ENCODE results near the gene RNF133. TPM values are rescaled to one million over a fixed set of nuclear protein-coding genes. Genes with fewer than 3 reads are reported as not detected.
"Not testable (repeated sequence)": the region's sequence is repeated elsewhere in the genome, so short reads cannot be mapped to it uniquely, and the experiment has no call there.

Gene RNF133
- total RNA-seq, 1 experiment from 2014 or later = 0.41 TPM

GRCh38 chr7:122684504-122684903 lies 14.4 kb downstream of the RNF133 start:
- ChIA-PET CTCF (no interaction called here), POLR2A (ENCODE audit: unreplicated experiment) (no interaction called here)
- intact Hi-C loops (cut with micrococcal nuclease; ENCODE audit: unreplicated experiment) = no loop called here
- H3K27ac ChIP-seq = no peak overlapping the region
- H3K4me2 ChIP-seq = no peak overlapping the region
- H3K9me2 ChIP-seq (ENCODE audit: insufficient read depth) = no peaks in the 10 kb centered on the region
- H3K36me3 ChIP-seq (ENCODE audit: low read depth) = no peaks in the 10 kb centered on the region
- no peaks in the 10 kb centered on the region for H3K79me2 ChIP-seq (ENCODE audit: low read depth)
- BruUV-seq (replicated peaks) = no TSS peak
- H3K9me3 ChIP-seq (ENCODE audit: insufficient read depth, low read depth) = no peaks in the 10 kb centered on the region
- no peaks in the 10 kb centered on the region for H4K20me1 ChIP-seq (ENCODE audit: insufficient read depth)
- TF ChIP-seq CTCF (conservative IDR thresholded peaks at IDR 0.05) (no peak), EZH2 (IDR thresholded peaks at IDR 0.05; ENCODE audit: low read depth) (no peak)
- no peak overlapping the region for H3K4me3 ChIP-seq
- H2AFZ ChIP-seq = no peak overlapping the region
- H3K4me1 ChIP-seq (replicated peaks; ENCODE audit: insufficient read depth) = peaks cover 6% of the 10 kb centered on the region
- no peaks in the 10 kb centered on the region for H3K27me3 ChIP-seq (ENCODE audit: insufficient read depth, low read depth)
- no peak for DNase-seq
- no peaks in the 10 kb centered on the region for H3F3A ChIP-seq (ENCODE audit: insufficient read depth, low read depth)

GRCh38 chr7:122682815-122683550 lies 15.9 kb downstream of the RNF133 start:
- BruUV-seq (replicated peaks) = no TSS peak

GRCh38 chr7:122681186-122681585 lies 17.7 kb downstream of the RNF133 start:
- H3K36me3 ChIP-seq (ENCODE audit: low read depth); H3K79me2 ChIP-seq (ENCODE audit: low read depth); H3K4me1 ChIP-seq (replicated peaks; ENCODE audit: insufficient read depth); CTCF ChIA-PET; H3K9me2 ChIP-seq (ENCODE audit: insufficient read depth); H3K4me2 ChIP-seq; H3K4me3 ChIP-seq; H3F3A ChIP-seq (ENCODE audit: insufficient read depth, low read depth); BruUV-seq (replicated peaks); H3K27ac ChIP-seq; H4K20me1 ChIP-seq (ENCODE audit: insufficient read depth); DNase-seq; H3K27me3 ChIP-seq (ENCODE audit: insufficient read depth, low read depth); POLR2A ChIA-PET (ENCODE audit: unreplicated experiment); H3K9me3 ChIP-seq (ENCODE audit: insufficient read depth, low read depth); H2AFZ ChIP-seq; intact Hi-C loops (cut with micrococcal nuclease; ENCODE audit: unreplicated experiment): not testable (repeated sequence)

More at GRCh38 chr7:122682815-122683550, 15.9 kb downstream of the RNF133 start:
- Histone ChIP-seq H3K9me2 (ENCODE audit: insufficient read depth) (no peaks in the 10 kb centered on the region), H3K27me3 (ENCODE audit: insufficient read depth, low read depth) (no peaks in the 10 kb centered on the region), H3K4me2 (no peak overlapping the region), H3F3A (ENCODE audit: insufficient read depth, low read depth) (no peaks in the 10 kb centered on the region), H3K4me1 (replicated peaks; ENCODE audit: insufficient read depth) (peaks cover 9% of the 10 kb centered on the region), H3K27ac (no peak overlapping the region), H4K20me1 (ENCODE audit: insufficient read depth) (no peaks in the 10 kb centered on the region), H3K4me3 (no peak overlapping the region), H3K9me3 (ENCODE audit: insufficient read depth, low read depth) (no peaks in the 10 kb centered on the region), H2AFZ (no peak overlapping the region), H3K36me3 (ENCODE audit: low read depth) (no peaks in the 10 kb centered on the region), H3K79me2 (ENCODE audit: low read depth) (no peaks in the 10 kb centered on the region)
- intact Hi-C loops (cut with micrococcal nuclease; ENCODE audit: unreplicated experiment) = no loop called here
- TF ChIP-seq CTCF (conservative IDR thresholded peaks at IDR 0.05) (no peak), EZH2 (IDR thresholded peaks at IDR 0.05; ENCODE audit: low read depth) (no peak)
- ChIA-PET POLR2A (ENCODE audit: unreplicated experiment) (no interaction called here), CTCF (no interaction called here)
- DNase-seq = no peak

GRCh38 chr7:122679813-122680212 lies 19.1 kb downstream of the RNF133 start:
- Histone ChIP-seq H3K4me3 (no peak overlapping the region), H3K4me1 (replicated peaks; ENCODE audit: insufficient read depth) (peaks cover 9% of the 10 kb centered on the region), H3K9me2 (ENCODE audit: insufficient read depth) (no peaks in the 10 kb centered on the region), H3K27ac (0 out of 2 replicates have a peak overlapping the region, but pooled peaks have one; percentile 28), H3F3A (ENCODE audit: insufficient read depth, low read depth) (no peaks in the 10 kb centered on the region), H2AFZ (no peak overlapping the region), H3K79me2 (ENCODE audit: low read depth) (no peaks in the 10 kb centered on the region), H3K27me3 (ENCODE audit: insufficient read depth, low read depth) (no peaks in the 10 kb centered on the region), H4K20me1 (ENCODE audit: insufficient read depth) (no peaks in the 10 kb centered on the region), H3K9me3 (ENCODE audit: insufficient read depth, low read depth) (no peaks in the 10 kb centered on the region), H3K36me3 (ENCODE audit: low read depth) (no peaks in the 10 kb centered on the region), H3K4me2 (no peak overlapping the region)
- ChIA-PET POLR2A (ENCODE audit: unreplicated experiment) (no interaction called here), CTCF (no interaction called here)
- no peak for DNase-seq
- intact Hi-C loops (cut with micrococcal nuclease; ENCODE audit: unreplicated experiment) = no loop called here
- TF ChIP-seq EZH2 (IDR thresholded peaks at IDR 0.05; ENCODE audit: low read depth) (no peak), CTCF (conservative IDR thresholded peaks at IDR 0.05) (no peak)
- no TSS peak for BruUV-seq (replicated peaks)

GRCh38 chr7:122679269-122679709 lies 19.6 kb downstream of the RNF133 start:
- H3K4me3 ChIP-seq; BruUV-seq (replicated peaks); intact Hi-C loops (cut with micrococcal nuclease; ENCODE audit: unreplicated experiment); H2AFZ ChIP-seq; H4K20me1 ChIP-seq (ENCODE audit: insufficient read depth); H3K9me3 ChIP-seq (ENCODE audit: insufficient read depth, low read depth); CTCF ChIA-PET; POLR2A ChIA-PET (ENCODE audit: unreplicated experiment); H3F3A ChIP-seq (ENCODE audit: insufficient read depth, low read depth); H3K79me2 ChIP-seq (ENCODE audit: low read depth); H3K4me1 ChIP-seq (replicated peaks; ENCODE audit: insufficient read depth); H3K4me2 ChIP-seq; H3K36me3 ChIP-seq (ENCODE audit: low read depth); H3K27me3 ChIP-seq (ENCODE audit: insufficient read depth, low read depth); H3K9me2 ChIP-seq (ENCODE audit: insufficient read depth): not testable (repeated sequence)
- peak; percentile 68 to 79 for DNase-seq
- H3K27ac ChIP-seq = 0 out of 2 replicates have a peak overlapping the region, but pooled peaks have one; percentile 28

Measured in PC-9 (cell line).